GM23338 (cell line): Measurements from ENCODE around the gene ZNF581.

ENCODE experiments used
- EZH2phosphoT487 ChIP-seq: fragments of 200-600 bp; sonication (generic); IDR thresholded peaks from one replicate; pipeline ENCODE4 v1.8.1; 2018; ENCODE audit warnings: antibody characterized with exemption; ENCODE audit not compliant: unreplicated experiment
- POLR2AphosphoS5 ChIP-seq: IDR thresholded peaks from 2 replicates; pipeline ENCODE4 v1.6.1; 2016; ENCODE audit warnings: antibody characterized with exemption, low read depth

- TF ChIP-seq POLR2AphosphoS5 (no peak), EZH2phosphoT487 (no peak)
Measured at GRCh38 chr19:55643887-55644176, 383 bp downstream of the ZNF581 start.
